Neural cell (in vitro differentiated cells): Measurements from ENCODE around the gene LY6G5C. TPM values are rescaled to one million over a fixed set of nuclear protein-coding genes. Genes with fewer than 3 reads are reported as not detected.

Experiments
- H2AFZ ChIP-seq: fragments of 200-600, 300-800 bp; sonication (generic), shearing (Covaris generic); 2 replicates; pipeline ENCODE4 v1.6.0; 2014; ENCODE audit warnings: low read depth, mild to moderate bottlenecking, antibody characterized with exemption, low read length, moderate library complexity
- H3F3A ChIP-seq: fragments of 200-600 bp; shearing (Covaris generic); 2 replicates; pipeline ENCODE4 v1.6.1; 2016; ENCODE audit warnings: mild to moderate bottlenecking, moderate library complexity, mixed read lengths, antibody characterized with exemption, low read length; ENCODE audit not compliant: insufficient read depth, poor library complexity, severe bottlenecking
- H3K27ac ChIP-seq: fragments of 200-600, 300-800 bp; sonication (generic), shearing (Covaris generic); 2 replicates; pipeline ENCODE4 v1.5.1; 2014; ENCODE audit warnings: mild to moderate bottlenecking, low read length, moderate library complexity
- H3K27me3 ChIP-seq: fragments of 300-800, 200-600 bp; sonication (generic), shearing (Covaris generic); 2 replicates; pipeline ENCODE4 v1.6.0; 2014; ENCODE audit warnings: mild to moderate bottlenecking, low read depth, low read length, moderate library complexity; ENCODE audit not compliant: insufficient read depth
- H3K36me3 ChIP-seq: fragments of 300-800, 200-600 bp; sonication (generic), shearing (Covaris generic); 2 replicates; pipeline ENCODE4 v1.5.1; 2014; ENCODE audit warnings: mild to moderate bottlenecking, antibody characterized with exemption, low read length, moderate library complexity; ENCODE audit not compliant: insufficient read depth
- H3K4me2 ChIP-seq: fragments of 300-800, 200-600 bp; sonication (generic), shearing (Covaris generic); 2 replicates; pipeline ENCODE4 v1.6.0; 2014; ENCODE audit warnings: mild to moderate bottlenecking, low read length
- H3K4me3 ChIP-seq: fragments of 300-800, 200-600 bp; sonication (generic), shearing (Covaris generic); 2 replicates; pipeline ENCODE4 v1.5.1; 2014; ENCODE audit warnings: mild to moderate bottlenecking, low read length, moderate library complexity
- H3K79me2 ChIP-seq: fragments of 200-600 bp; shearing (Covaris generic); replicated peaks from 2 replicates; pipeline ENCODE4 v1.6.0; 2014; ENCODE audit warnings: mild to moderate bottlenecking, low read length, moderate library complexity; ENCODE audit not compliant: insufficient read depth
- H3K9ac ChIP-seq: fragments of 300-800, 200-600 bp; sonication (generic), shearing (Covaris generic); 2 replicates; pipeline ENCODE4 v1.6.1; 2016; ENCODE audit warnings: mild to moderate bottlenecking, low read length, mixed read lengths
- H3K9me2 ChIP-seq: fragments of 200-600 bp; shearing (Covaris generic); 2 replicates; pipeline ENCODE4 v1.6.1; 2016; ENCODE audit warnings: mild to moderate bottlenecking, low read length, mixed read lengths; ENCODE audit not compliant: insufficient read depth
- H3K9me3 ChIP-seq: fragments of 200-600, 300-800 bp; sonication (generic), shearing (Covaris generic); 2 replicates; pipeline ENCODE4 v1.6.1; 2016; ENCODE audit warnings: mild to moderate bottlenecking, mixed run types, low read length, moderate library complexity, mixed read lengths
- H4K20me1 ChIP-seq: fragments of 200-600 bp; shearing (Covaris generic); 2 replicates; pipeline ENCODE4 v1.6.1; 2016; ENCODE audit warnings: mild to moderate bottlenecking, mixed run types; ENCODE audit not compliant: insufficient read depth
- CTCF ChIP-seq: fragments of 450-650 bp; IDR thresholded peaks from 2 replicates; pipeline ENCODE4 v1.5.1; 2014; ENCODE audit warnings: antibody characterized with exemption, mild to moderate bottlenecking, moderate library complexity; ENCODE audit not compliant: poor library complexity, severe bottlenecking
- EP300 ChIP-seq: fragments of 450-650 bp; conservative IDR thresholded peaks from 2 replicates; pipeline ENCODE4 v1.6.1; 2014; ENCODE audit warnings: antibody characterized with exemption, mild to moderate bottlenecking, moderate library complexity; ENCODE audit not compliant: poor library complexity, severe bottlenecking
- EZH2 ChIP-seq: fragments of 200-600, 300-800 bp; shearing (Covaris generic), sonication (generic); IDR thresholded peaks from 2 replicates; pipeline ENCODE4 v1.6.1; 2014; ENCODE audit warnings: antibody characterized with exemption, low read length, borderline replicate concordance, mild to moderate bottlenecking; ENCODE audit not compliant: insufficient read depth, poor library complexity, severe bottlenecking
- MXI1 ChIP-seq: fragments of 450-650 bp; conservative IDR thresholded peaks from 2 replicates; pipeline ENCODE4 v1.6.1; 2014; ENCODE audit warnings: antibody characterized with exemption, mild to moderate bottlenecking; ENCODE audit not compliant: poor library complexity, severe bottlenecking
- POLR2AphosphoS5 ChIP-seq: IDR thresholded peaks from 2 replicates; pipeline ENCODE4 v1.6.1; 2012
- RAD21 ChIP-seq: fragments of 450-650 bp; conservative IDR thresholded peaks from 2 replicates; pipeline ENCODE4 v1.6.1; 2014; ENCODE audit warnings: antibody characterized with exemption, mild to moderate bottlenecking, moderate library complexity
- REST ChIP-seq: IDR thresholded peaks from 2 replicates; pipeline ENCODE4 v1.6.1; 2012; ENCODE audit warnings: borderline replicate concordance
- SMC3 ChIP-seq: fragments of 450-650 bp; conservative IDR thresholded peaks from 2 replicates; pipeline ENCODE4 v1.6.1; 2014; ENCODE audit warnings: antibody characterized with exemption, mild to moderate bottlenecking, moderate library complexity; ENCODE audit not compliant: poor library complexity
- TAF1 ChIP-seq: IDR thresholded peaks from 2 replicates; pipeline ENCODE4 v1.6.1; 2012; ENCODE audit warnings: low read depth
- polyA plus RNA-seq: library from polyadenylated mRNA; depleted of rRNA; stranded (reverse); fragments of >200 nt; gene quantifications from 2 replicates; pipeline ENCODE4 v1.2.3, GENCODE V29; 2014

LY6G5C gene
- polyA plus RNA-seq, 1 donor from 2014 or later = 13.4 TPM

- H4K20me1 ChIP-seq = no peaks in the 10 kb centered on the region
- H3K27ac ChIP-seq = no peak within 1 kb of the TSS
- H3K9ac ChIP-seq = no peak within 1 kb of the TSS
- H3K4me3 ChIP-seq = no peak within 1 kb of the TSS
- H3K4me2 ChIP-seq = no peak within 1 kb of the TSS
- H2AFZ ChIP-seq = no peak within 1 kb of the TSS
- no peaks in the 10 kb centered on the region for H3K9me3 ChIP-seq
- H3K9me2 ChIP-seq = no peaks in the 10 kb centered on the region
- no peaks in the 10 kb centered on the region for H3F3A ChIP-seq
- H3K79me2 ChIP-seq = no peaks in the 10 kb centered on the region
- TF ChIP-seq RAD21 (no peak), POLR2AphosphoS5 (no peak), EZH2 (no peak), EP300 (no peak), TAF1 (no peak), REST (no peak), SMC3 (no peak), MXI1 (no peak), CTCF (no peak)
- H3K36me3 ChIP-seq = no peaks in the 10 kb centered on the region
- no peaks in the 10 kb centered on the region for H3K27me3 ChIP-seq
Measured at GRCh38 chr6:31723245-31723979, 42.5 kb upstream of the LY6G5C start, which contains the start of gene MPIG6B. Gene MPIG6B (plus strand): TSS chr6:31723373. CDS start chr6:31723384, 11 bp downstream.

GRCh38 chr6:31722173-31722572 lies 41.3 kb upstream of the LY6G5C start:
- Histone ChIP-seq H3K9ac (no peak overlapping the region), H3K9me3 (no peaks in the 10 kb centered on the region), H3K36me3 (no peaks in the 10 kb centered on the region), H3K27ac (no peak overlapping the region), H3K4me2 (no peak overlapping the region), H2AFZ (no peak overlapping the region), H4K20me1 (no peaks in the 10 kb centered on the region), H3K4me3 (no peak overlapping the region), H3K9me2 (no peaks in the 10 kb centered on the region), H3F3A (no peaks in the 10 kb centered on the region), H3K27me3 (no peaks in the 10 kb centered on the region), H3K79me2 (no peaks in the 10 kb centered on the region)
- TF ChIP-seq CTCF (no peak), TAF1 (no peak), REST (no peak), RAD21 (no peak), POLR2AphosphoS5 (no peak), MXI1 (no peak), EP300 (no peak), EZH2 (no peak), SMC3 (no peak)
